Measurements from ENCODE around the gene CRYBA2. TPM values are rescaled to one million over a fixed set of nuclear protein-coding genes. Genes with fewer than 3 reads are reported as not detected.

Gene CRYBA2
- total and polyA plus RNA-seq, 9 of the 15 experiments (the other 6 are each of a cell fraction or from before 2014, with no cell fraction given), result 0.11 to 1.8 (median 0.62) TPM; not detected in 5

- no peak for FAIRE-seq
- no TSS peak for BruUV-seq (replicated peaks)
- DNase-seq (ENCODE audit: extremely low read depth in 1 of 4, low spot score in 3 of 4), result no peak
- Histone ChIP-seq H2AFZ (ENCODE audit: low read depth, low read length) (no peak overlapping the region), H3K9ac (ENCODE audit: insufficient read depth in 1 of 2, low read depth in 2 of 2, low read length in 2 of 2) (no peak overlapping the region), H3K4me2 (ENCODE audit: insufficient read depth, low read length) (no peak overlapping the region), H3K27ac (ENCODE audit: extremely low read depth, low read depth, low read length) (no peak overlapping the region), H4K20me1 (replicated peaks; ENCODE audit: control insufficient read depth, insufficient read depth, low read length) (peaks cover 4% of the 10 kb centered on the region; the same call in 1 of the 2 replicates), H3K79me2 (ENCODE audit: control insufficient read depth, insufficient read depth, low read length) (no peaks in the 10 kb centered on the region), H3K27me3 (ENCODE audit: control insufficient read depth in 2 of 2, insufficient read depth in 2 of 2, low read length in 2 of 2) (peaks cover 5 to 63% of the 10 kb centered on the region in 2 experiments; a peak in 4 of 5 replicates), H3K4me1 (replicated peaks in 1 of 2; ENCODE audit: control insufficient read depth in 2 of 2, insufficient read depth in 2 of 2, low read length in 2 of 2) (peaks cover 0 to 4% of the 10 kb centered on the region in 2 experiments; a peak in 1 of 5 replicates), H3K4me3 (no peak overlapping the region), H3K36me3 (ENCODE audit: control insufficient read depth, insufficient read depth, low read length) (no peaks in the 10 kb centered on the region), H3K9me3 (replicated peaks; ENCODE audit: control insufficient read depth, insufficient read depth, low read depth, low read length) (no peaks in the 10 kb centered on the region), H3K9me1 (ENCODE audit: control insufficient read depth, insufficient read depth, low read length) (no peaks in the 10 kb centered on the region)
- in situ Hi-C loops (cut with MboI) (loop anchor here (10.0 kb wide), 1 partner anchor 128 kb away; no protein-coding TSS in a partner anchor), intact Hi-C loops (cut with micrococcal nuclease) (no loop called here)
- ATAC-seq, result no peak
- ChIA-PET POLR2A (no interaction called here), CTCF (ENCODE audit: low intra/inter-chr PET ratio) (no interaction called here)
- WGBS (ENCODE audit: insufficient coverage, low coverage, missing lambda C conversion rate), result 0% methylated on average over 5 of the region's 7 CpGs
- no peak for TF ChIP-seq FOXM1 (IDR thresholded peaks at IDR 0.05; ENCODE audit: low read depth)
- no peak for TF ChIP-seq FOXM1 (CRISPR knock-in tag; IDR thresholded peaks at IDR 0.05; ENCODE audit: low read depth)
- TF ChIP-seq PTTG1 (tag; IDR thresholded peaks at IDR 0.05; ENCODE audit: low read depth), result no peak
- TF ChIP-seq CREB1 (IDR thresholded peaks at IDR 0.05), result no peak
- TF ChIP-seq CREB1 (CRISPR knock-in tag; IDR thresholded peaks at IDR 0.05), result no peak
- no peak for TF ChIP-seq PHF20 (IDR thresholded peaks at IDR 0.05; ENCODE audit: partially characterized antibody)
- no peak for TF ChIP-seq STAT5B (CRISPR knock-in tag; IDR thresholded peaks at IDR 0.05)
- no peak for TF ChIP-seq CHCHD3 (CRISPR knock-in tag; IDR thresholded peaks at IDR 0.05)
- TF ChIP-seq ELF2 (CRISPR knock-in tag; IDR thresholded peaks at IDR 0.05), result no peak
- no peak for TF ChIP-seq ZNF830 (CRISPR knock-in tag; IDR thresholded peaks at IDR 0.05)
Observed at GRCh38 chr2:219026946-219027345, 33.7 kb upstream of the CRYBA2 start.

All from K562 (cell line).